Naive B cell (primary cell): ENCODE results near the gene TRDMT1. TPM values are rescaled to one million over a fixed set of nuclear protein-coding genes. Genes with fewer than 3 reads are reported as not detected.

ENCODE experiments used
- ATAC-seq, 2 donors: fragments of 150-1000 bp; cut with Tn5 transposase; 2 replicates each; pipeline ENCODE4 v1.10.0; 2021; ENCODE audit warnings: low read depth in 2 of 2, mild to moderate bottlenecking in 2 of 2, moderate library complexity in 2 of 2
- DNase-seq: peaks from one replicate; pipeline ENCODE4 v3.0.0; 2022
- H3K27ac Mint-ChIP-seq, 6 donors: one replicate each; pipeline ENCODE4 v1.8.0; 2020 to 2022; ENCODE audit warnings: mild to moderate bottlenecking in 6 of 6, mixed read lengths in 6 of 6, moderate library complexity in 5 of 6, inconsistent platforms in 2 of 6
- H3K27me3 Mint-ChIP-seq, 3 donors: one replicate each; pipeline ENCODE4 v1.8.0; 2021 to 2022; ENCODE audit warnings: mixed read lengths in 3 of 3, mild to moderate bottlenecking in 1 of 3
- H3K36me3 Mint-ChIP-seq, 2 donors: one replicate each; pipeline ENCODE4 v1.8.0; 2020 to 2022; ENCODE audit warnings: mixed read lengths in 2 of 2, inconsistent platforms in 1 of 2, mild to moderate bottlenecking in 1 of 2
- H3K4me1 Mint-ChIP-seq, 3 donors: one replicate each; pipeline ENCODE4 v1.8.0; 2020 to 2022; ENCODE audit warnings: mixed read lengths in 3 of 3, inconsistent platforms in 1 of 3, mild to moderate bottlenecking in 1 of 3, moderate library complexity in 1 of 3
- H3K4me3 Mint-ChIP-seq, 8 donors: one replicate each; pipeline ENCODE4 v1.8.0; 2020 to 2022; ENCODE audit warnings: mild to moderate bottlenecking in 8 of 8, mixed read lengths in 8 of 8, moderate library complexity in 8 of 8, inconsistent platforms in 2 of 8
- H3K9me3 Mint-ChIP-seq, 7 donors: one replicate each; pipeline ENCODE4 v1.8.0; 2020 to 2022; ENCODE audit warnings: mixed read lengths in 7 of 7, mild to moderate bottlenecking in 5 of 7, inconsistent platforms in 2 of 7, moderate library complexity in 1 of 7
- polyA plus RNA-seq, 6 donors: library from polyadenylated mRNA; unstranded; fragments of 300-500 nt; fragmentation: Illumina TruSeq; gene quantifications; one replicate each; pipeline ENCODE4 v1.2.3, GENCODE V29; 2021; ENCODE audit warnings: low read depth in 6 of 6

Gene TRDMT1
- polyA plus RNA-seq, 6 donors from 2014 or later = 6.9 to 15.5 (median 9.6) TPM

DNA sequence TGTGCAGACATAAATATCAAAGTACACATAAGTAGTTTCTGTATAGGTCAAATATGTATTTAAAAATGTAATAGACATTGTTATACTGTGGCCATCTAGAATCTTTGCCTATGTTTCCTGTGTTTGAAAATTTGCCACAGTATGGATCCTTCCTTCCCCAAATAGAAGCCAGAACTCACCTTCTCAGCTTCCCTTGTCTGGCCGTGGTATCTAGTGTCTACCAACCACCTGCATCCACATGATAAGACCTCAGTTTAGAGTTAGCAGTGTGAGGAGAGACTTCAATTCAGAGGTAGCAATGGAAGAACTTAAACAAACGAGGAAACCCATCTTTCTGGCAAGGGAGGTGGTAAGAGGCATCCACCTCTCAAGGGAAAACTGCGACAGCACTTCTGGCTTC is 4.9 kb downstream of the TRDMT1 start:
- Mint-ChIP-seq H3K27ac (no peak overlapping the region), H3K4me3 (no peak overlapping the region), H3K9me3 (no peaks in the 10 kb centered on the region), H3K36me3 (no peaks in the 10 kb centered on the region), H3K27me3 (no peaks in the 10 kb centered on the region), H3K4me1 (peaks cover 19 to 39% (median 25%) of the 10 kb centered on the region in 3 donors)
- ATAC-seq (no peak), DNase-seq (no peak)

- no peak overlapping the region for H3K4me3 Mint-ChIP-seq
Measured at GRCh38 chr10:17196045-17196444, 5.4 kb downstream of the TRDMT1 start.

GRCh38 chr10:17195083-17195482 is 6.4 kb downstream of the TRDMT1 start:
- Mint-ChIP-seq H3K27me3 (no peaks in the 10 kb centered on the region), H3K27ac (no peak overlapping the region), H3K4me3 (no peak overlapping the region), H3K9me3 (no peaks in the 10 kb centered on the region), H3K4me1 (peaks cover 12 to 25% (median 13%) of the 10 kb centered on the region in 3 donors), H3K36me3 (peaks cover 0 to 8% of the 10 kb centered on the region in 2 donors)
- ATAC-seq (no peak), DNase-seq (no peak)

More at GRCh38 chr10:17196045-17196444, 5.4 kb downstream of the TRDMT1 start:
- no peaks in the 10 kb centered on the region for H3K27me3 Mint-ChIP-seq
- DNase-seq (no peak), ATAC-seq (no peak)
- peaks cover 0 to 2% of the 10 kb centered on the region in 2 donors for H3K36me3 Mint-ChIP-seq
- H3K27ac Mint-ChIP-seq = no peak overlapping the region
- H3K4me1 Mint-ChIP-seq = peaks cover 16 to 34% (median 21%) of the 10 kb centered on the region in 3 donors
- H3K9me3 Mint-ChIP-seq = no peaks in the 10 kb centered on the region

GRCh38 chr10:17190602-17191001 is 10.9 kb downstream of the TRDMT1 start:
- H3K27me3 Mint-ChIP-seq = no peaks in the 10 kb centered on the region
- H3K36me3 Mint-ChIP-seq = peaks cover 0 to 8% of the 10 kb centered on the region in 2 donors
- H3K4me3 Mint-ChIP-seq = no peak overlapping the region
- ATAC-seq (no peak), DNase-seq (no peak)
- no peaks in the 10 kb centered on the region for H3K9me3 Mint-ChIP-seq
- H3K27ac Mint-ChIP-seq = no peak overlapping the region
- H3K4me1 Mint-ChIP-seq = peaks cover 3 to 14% (median 5%) of the 10 kb centered on the region in 3 donors

GRCh38 chr10:17188644-17189172 is 12.8 kb downstream of the TRDMT1 start:
- H3K4me1 Mint-ChIP-seq = peaks cover 5 to 14% (median 7%) of the 10 kb centered on the region in 3 donors
- DNase-seq (no peak), ATAC-seq (no peak)
- no peaks in the 10 kb centered on the region for H3K27me3 Mint-ChIP-seq
- no peaks in the 10 kb centered on the region for H3K9me3 Mint-ChIP-seq
- peaks cover 0 to 8% of the 10 kb centered on the region in 2 donors for H3K36me3 Mint-ChIP-seq
- no peak overlapping the region for H3K4me3 Mint-ChIP-seq
- H3K27ac Mint-ChIP-seq = no peak overlapping the region

DNA sequence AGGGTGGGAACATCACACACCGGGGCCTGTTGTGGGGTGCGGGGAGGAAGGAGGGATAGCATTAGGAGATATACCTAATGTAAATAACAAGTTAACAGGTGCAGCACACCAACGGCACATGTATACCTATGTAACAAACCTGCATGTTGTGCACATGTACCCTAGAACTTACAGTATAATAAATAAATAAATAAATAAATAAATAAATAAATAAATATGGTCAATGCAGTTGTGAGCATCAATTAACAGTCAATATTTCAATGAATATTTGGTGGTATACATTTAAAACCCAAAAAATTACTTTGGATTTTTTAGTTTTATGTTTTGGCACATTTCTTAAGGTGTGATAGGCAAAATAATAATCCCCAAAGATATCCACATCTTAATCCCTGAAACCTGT is 15.6 kb downstream of the TRDMT1 start:
- no peaks in the 10 kb centered on the region for H3K9me3 Mint-ChIP-seq
- H3K4me1 Mint-ChIP-seq = peaks cover 4 to 12% (median 6%) of the 10 kb centered on the region in 3 donors
- ATAC-seq (no peak), DNase-seq (no peak)
- peaks cover 0 to 4% of the 10 kb centered on the region in 2 donors for H3K36me3 Mint-ChIP-seq
- no peak overlapping the region for H3K27ac Mint-ChIP-seq
- no peak overlapping the region for H3K4me3 Mint-ChIP-seq
- H3K27me3 Mint-ChIP-seq = no peaks in the 10 kb centered on the region

GRCh38 chr10:17183110-17183509 is 18.4 kb downstream of the TRDMT1 start:
- Mint-ChIP-seq H3K4me3 (no peak overlapping the region), H3K4me1 (peaks cover 0 to 12% (median 6%) of the 10 kb centered on the region in 3 donors), H3K9me3 (no peaks in the 10 kb centered on the region), H3K27me3 (no peaks in the 10 kb centered on the region), H3K36me3 (no peaks in the 10 kb centered on the region), H3K27ac (no peak overlapping the region)
- DNase-seq = no peak
- ATAC-seq = no peak

DNA sequence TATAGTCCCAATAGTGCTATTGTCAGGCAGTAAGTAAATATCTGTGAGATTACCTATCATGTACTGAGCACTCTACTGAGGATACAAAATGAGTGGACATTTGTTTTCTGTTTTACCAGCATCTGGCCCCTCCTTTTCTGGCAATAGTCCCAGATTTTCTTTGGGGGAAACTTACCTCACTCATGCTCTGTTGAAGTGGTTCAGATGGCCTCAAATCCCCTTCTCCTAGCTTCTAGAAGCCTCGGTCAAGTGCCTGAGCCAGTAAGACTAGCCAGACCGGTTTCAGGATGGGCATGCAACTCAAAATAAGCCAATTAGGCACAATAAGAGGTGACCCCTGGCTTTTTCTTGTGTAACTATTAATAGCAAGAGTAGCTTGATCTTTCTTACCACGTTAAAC is 19.7 kb downstream of the TRDMT1 start:
- ATAC-seq (no peak), DNase-seq (no peak)
- no peaks in the 10 kb centered on the region for H3K27me3 Mint-ChIP-seq
- no peak overlapping the region for H3K4me3 Mint-ChIP-seq
- no peaks in the 10 kb centered on the region for H3K36me3 Mint-ChIP-seq
- H3K27ac Mint-ChIP-seq = peak overlapping the region in 1 of 6 donors; percentile 90
- no peaks in the 10 kb centered on the region for H3K9me3 Mint-ChIP-seq
- H3K4me1 Mint-ChIP-seq = peaks cover 0 to 10% (median 6%) of the 10 kb centered on the region in 3 donors

DNA sequence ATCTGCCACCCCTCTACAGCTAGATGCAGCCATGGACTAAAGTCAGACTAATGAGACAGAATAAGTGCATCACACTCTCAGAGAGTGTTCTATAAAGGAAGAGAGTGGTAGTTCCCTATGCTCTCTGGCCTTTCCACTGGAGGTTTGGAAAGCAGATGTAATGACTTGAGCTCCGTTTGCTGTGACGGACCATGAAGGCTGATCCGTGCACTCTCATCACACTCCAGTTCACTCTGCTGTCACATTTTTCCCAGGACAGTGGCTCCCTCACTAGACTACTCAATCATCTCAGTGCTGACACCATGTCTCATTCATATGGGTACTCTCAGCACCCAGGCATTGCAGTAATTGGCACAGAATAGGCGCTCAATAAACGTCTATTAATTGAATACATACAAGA is 20.4 kb downstream of the TRDMT1 start:
- Mint-ChIP-seq H3K27me3 (no peaks in the 10 kb centered on the region), H3K27ac (no peak overlapping the region), H3K9me3 (no peaks in the 10 kb centered on the region), H3K4me3 (no peak overlapping the region), H3K4me1 (peaks cover 0 to 13% (median 6%) of the 10 kb centered on the region in 3 donors), H3K36me3 (no peaks in the 10 kb centered on the region)
- ATAC-seq = no peak
- DNase-seq = no peak

DNA sequence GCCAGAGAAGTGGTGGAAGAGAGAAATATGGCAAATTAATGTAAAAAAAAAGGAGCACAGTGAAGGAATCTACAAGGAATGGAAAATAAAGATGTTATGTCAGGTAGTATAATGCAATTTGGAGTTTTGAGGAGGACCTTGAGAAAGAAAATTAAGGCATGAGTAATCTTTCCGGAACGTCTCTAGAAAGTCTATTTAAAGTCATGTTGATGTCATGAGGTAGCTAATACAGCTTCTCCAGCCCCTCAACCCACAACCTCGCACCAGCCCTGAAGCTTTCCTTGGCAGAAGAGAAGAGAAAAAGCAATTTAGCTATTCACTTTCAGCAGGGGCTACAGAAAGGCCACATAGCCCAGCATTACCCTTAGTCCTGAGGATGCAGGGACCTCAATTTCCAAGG is 22.5 kb downstream of the TRDMT1 start:
- Mint-ChIP-seq H3K27me3 (no peaks in the 10 kb centered on the region), H3K4me1 (peaks cover 0 to 18% (median 6%) of the 10 kb centered on the region in 3 donors), H3K4me3 (no peak overlapping the region), H3K9me3 (no peaks in the 10 kb centered on the region), H3K36me3 (no peaks in the 10 kb centered on the region), H3K27ac (no peak overlapping the region)
- no peak for ATAC-seq
- no peak for DNase-seq

DNA sequence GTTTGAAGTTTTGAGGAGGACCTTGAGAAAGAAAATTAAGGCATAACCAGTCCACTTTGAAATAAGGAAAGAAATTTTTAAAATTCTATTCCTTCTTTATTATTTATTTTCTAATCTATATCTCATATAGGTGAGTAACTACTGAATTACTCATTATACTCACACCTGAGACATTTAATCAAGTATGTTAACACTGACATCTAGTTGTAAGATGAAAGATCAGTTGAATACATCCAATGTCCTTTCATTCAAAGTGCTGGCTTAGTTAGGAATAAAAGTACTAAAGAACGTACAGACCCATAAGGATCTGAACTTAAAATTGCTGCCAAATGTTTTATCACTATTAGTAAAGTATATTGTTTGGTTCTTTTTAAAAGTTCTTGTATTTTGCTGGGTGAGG is 23.5 kb downstream of the TRDMT1 start:
- H3K4me3 Mint-ChIP-seq = no peak overlapping the region
- no peaks in the 10 kb centered on the region for H3K9me3 Mint-ChIP-seq
- no peaks in the 10 kb centered on the region for H3K27me3 Mint-ChIP-seq
- peaks cover 0 to 4% of the 10 kb centered on the region in 2 donors for H3K36me3 Mint-ChIP-seq
- DNase-seq (no peak), ATAC-seq (no peak)
- H3K27ac Mint-ChIP-seq = no peak overlapping the region
- peaks cover 0 to 11% (median 6%) of the 10 kb centered on the region in 3 donors for H3K4me1 Mint-ChIP-seq

DNA sequence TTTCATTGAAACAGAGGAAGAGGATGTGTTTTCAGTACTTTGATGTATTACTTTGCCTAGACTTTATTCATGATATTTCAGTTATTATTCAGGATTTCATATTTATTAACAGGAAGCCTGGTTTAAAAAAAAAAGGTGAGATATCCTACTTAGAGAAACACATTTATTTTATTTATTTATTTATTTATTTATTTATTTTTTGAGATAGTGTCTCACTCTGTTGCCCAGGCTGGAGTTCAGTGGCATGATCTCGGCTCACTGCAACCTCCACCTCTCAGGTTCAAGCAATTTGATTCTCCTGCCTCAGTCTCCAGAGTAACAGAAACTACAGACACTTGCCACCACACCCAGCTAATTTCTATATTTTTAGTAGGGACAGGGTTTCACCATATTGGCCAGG is 24.5 kb downstream of the TRDMT1 start:
- H3K4me1 Mint-ChIP-seq = peaks cover 0 to 11% (median 6%) of the 10 kb centered on the region in 3 donors
- peaks cover 0 to 4% of the 10 kb centered on the region in 2 donors for H3K36me3 Mint-ChIP-seq
- no peaks in the 10 kb centered on the region for H3K27me3 Mint-ChIP-seq
- ATAC-seq (no peak), DNase-seq (no peak)
- H3K9me3 Mint-ChIP-seq = no peaks in the 10 kb centered on the region
- no peak overlapping the region for H3K27ac Mint-ChIP-seq
- no peak overlapping the region for H3K4me3 Mint-ChIP-seq

GRCh38 chr10:17176091-17176490 is 25.4 kb downstream of the TRDMT1 start:
- H3K4me3 Mint-ChIP-seq = no peak overlapping the region
- H3K27ac Mint-ChIP-seq = no peak overlapping the region
- H3K9me3 Mint-ChIP-seq = no peaks in the 10 kb centered on the region
- DNase-seq = no peak
- H3K36me3 Mint-ChIP-seq = peaks cover 0 to 4% of the 10 kb centered on the region in 2 donors
- no peaks in the 10 kb centered on the region for H3K27me3 Mint-ChIP-seq
- H3K4me1 Mint-ChIP-seq = peaks cover 0 to 11% (median 6%) of the 10 kb centered on the region in 3 donors
- ATAC-seq = no peak

GRCh38 chr10:17175551-17175950 is 25.9 kb downstream of the TRDMT1 start:
- Mint-ChIP-seq H3K36me3 (peaks cover 0 to 4% of the 10 kb centered on the region in 2 donors), H3K4me1 (peaks cover 0 to 11% (median 6%) of the 10 kb centered on the region in 3 donors), H3K4me3 (peak overlapping the region in 2 of 8 donors; percentile 27 to 34), H3K27ac (peak overlapping the region in 4 of 6 donors; percentile 24 to 90 (median 37)), H3K9me3 (no peaks in the 10 kb centered on the region), H3K27me3 (no peaks in the 10 kb centered on the region)
- ATAC-seq (no peak), DNase-seq (no peak)
